ENCODE results near the gene C1RL. TPM values are rescaled to one million over a fixed set of nuclear protein-coding genes. Genes with fewer than 3 reads are reported as not detected.
A peak's percentile ranks its signal among the peaks of the same experiment; 100 is the strongest.

C1RL gene
- total RNA-seq (10 to 100 TPM in 1 of 2 donors, 1 to 10 TPM in 1; 8.0 to 22.6 TPM), polyA plus RNA-seq (ENCODE audit: insufficient read length in 2 of 2) (10 to 100 TPM in 1 of 2 donors, 1 to 10 TPM in 1; 9.4 to 11.4 TPM)
- long read RNA-seq, donor 1, partial matches to known transcripts = 0 of 3 reads
- long read RNA-seq, donor 1, other reads (novel, unspliced or antisense) = 0 of 3 reads
- long read RNA-seq, donor 2, partial matches to known transcripts = 0 of 2 reads
- long read RNA-seq, donor 2, other reads (novel, unspliced or antisense) = 0 of 2 reads
- long read RNA-seq, donor 3, partial matches to known transcripts = 0 of 1 reads
- long read RNA-seq, donor 3, other reads (novel, unspliced or antisense) = 0 of 1 reads
- long read RNA-seq, donor 4, transcript C1RL-201 (6 exons, 3,394 nt) = major isoform, 5 of 11 reads
- long read RNA-seq, donor 4, partial matches to known transcripts = 0 of 11 reads
- long read RNA-seq, donor 4, other reads (novel, unspliced or antisense) = 0 of 11 reads

GRCh38 chr12:7108796-7109571, at the start of gene C1RL:
TSS of gene C1RL (minus strand) at chr12:7109214. CDS start at chr12:7109180, 34 bp downstream.
- 0% methylated on average over 6 of the region's 23 CpGs for WGBS (ENCODE audit: insufficient coverage)
- peak within 1 kb of the TSS; percentile 48 for H3K4me3 ChIP-seq (ENCODE audit: low read depth, low read length)
- peak in 3 of 6 donors; percentile 59 to 90 (median 84) for DNase-seq (ENCODE audit: low read depth in 4 of 6, low spot score in 6 of 6)
- H3K27ac ChIP-seq (ENCODE audit: low read depth, low read length) = peak within 1 kb of the TSS; percentile 65
- peaks cover 15% of the 10 kb centered on the region for H3K4me1 ChIP-seq (ENCODE audit: control insufficient read depth, insufficient read depth, low read length)
- H3K27me3 ChIP-seq (ENCODE audit: control insufficient read depth, insufficient read depth, low read length) = no peaks in the 10 kb centered on the region
- no peaks in the 10 kb centered on the region for H3K36me3 ChIP-seq (ENCODE audit: control insufficient read depth, insufficient read depth, low read length)
- H3K9me3 ChIP-seq (ENCODE audit: control insufficient read depth, insufficient read depth, low read length) = no peaks in the 10 kb centered on the region

GRCh38 chr12:7157391-7157790, 48.4 kb upstream of the C1RL start:
- Histone ChIP-seq H3K36me3 (ENCODE audit: control insufficient read depth, insufficient read depth, low read length) (peaks cover 47% of the 10 kb centered on the region), H3K27ac (ENCODE audit: low read depth, low read length) (no peak overlapping the region), H3K9me3 (ENCODE audit: control insufficient read depth, insufficient read depth, low read length) (no peaks in the 10 kb centered on the region), H3K27me3 (ENCODE audit: control insufficient read depth, insufficient read depth, low read length) (no peaks in the 10 kb centered on the region), H3K4me1 (ENCODE audit: control insufficient read depth, insufficient read depth, low read length) (no peaks in the 10 kb centered on the region), H3K4me3 (ENCODE audit: low read depth, low read length) (no peak overlapping the region)
- WGBS (ENCODE audit: insufficient coverage) = 91% methylated on average over 15 of the region's 17 CpGs
- no peak for DNase-seq (ENCODE audit: low read depth in 4 of 6, low spot score in 6 of 6)

- no peak for DNase-seq (ENCODE audit: low read depth in 4 of 6, low spot score in 6 of 6)
- Histone ChIP-seq H3K4me3 (ENCODE audit: low read depth, low read length) (no peak overlapping the region), H3K9me3 (ENCODE audit: control insufficient read depth, insufficient read depth, low read length) (no peaks in the 10 kb centered on the region), H3K36me3 (ENCODE audit: control insufficient read depth, insufficient read depth, low read length) (peaks cover 47% of the 10 kb centered on the region), H3K27me3 (ENCODE audit: control insufficient read depth, insufficient read depth, low read length) (no peaks in the 10 kb centered on the region), H3K27ac (ENCODE audit: low read depth, low read length) (no peak overlapping the region), H3K4me1 (ENCODE audit: control insufficient read depth, insufficient read depth, low read length) (no peaks in the 10 kb centered on the region)
- 90% methylated on average over 22 of the region's 24 CpGs for WGBS (ENCODE audit: insufficient coverage)
These were observed 47.5 kb upstream of the C1RL start for GRCh38 chr12:7156259-7157197.

- Histone ChIP-seq H3K9me3 (ENCODE audit: control insufficient read depth, insufficient read depth, low read length) (no peaks in the 10 kb centered on the region), H3K36me3 (ENCODE audit: control insufficient read depth, insufficient read depth, low read length) (peaks cover 52% of the 10 kb centered on the region), H3K4me1 (ENCODE audit: control insufficient read depth, insufficient read depth, low read length) (no peaks in the 10 kb centered on the region), H3K27ac (ENCODE audit: low read depth, low read length) (no peak overlapping the region), H3K27me3 (ENCODE audit: control insufficient read depth, insufficient read depth, low read length) (no peaks in the 10 kb centered on the region), H3K4me3 (ENCODE audit: low read depth, low read length) (no peak overlapping the region)
- no peak for DNase-seq (ENCODE audit: low read depth in 4 of 6, low spot score in 6 of 6)
- 93% methylated on average over 8 of the region's 8 CpGs for WGBS (ENCODE audit: insufficient coverage)
These were observed 46.5 kb upstream of the C1RL start for GRCh38 chr12:7155471-7156034.

GRCh38 chr12:7154901-7155470, 46.0 kb upstream of the C1RL start:
- 86% methylated on average over 10 of the region's 12 CpGs for WGBS (ENCODE audit: insufficient coverage)
- H3K27ac ChIP-seq (ENCODE audit: low read depth, low read length) = no peak overlapping the region
- H3K9me3 ChIP-seq (ENCODE audit: control insufficient read depth, insufficient read depth, low read length) = no peaks in the 10 kb centered on the region
- H3K36me3 ChIP-seq (ENCODE audit: control insufficient read depth, insufficient read depth, low read length) = peaks cover 58% of the 10 kb centered on the region
- H3K4me3 ChIP-seq (ENCODE audit: low read depth, low read length) = no peak overlapping the region
- H3K4me1 ChIP-seq (ENCODE audit: control insufficient read depth, insufficient read depth, low read length) = no peaks in the 10 kb centered on the region
- no peaks in the 10 kb centered on the region for H3K27me3 ChIP-seq (ENCODE audit: control insufficient read depth, insufficient read depth, low read length)
- no peak for DNase-seq (ENCODE audit: low read depth in 4 of 6, low spot score in 6 of 6)

GRCh38 chr12:7154042-7154441, 45.0 kb upstream of the C1RL start:
- DNase-seq (ENCODE audit: low read depth in 4 of 6, low spot score in 6 of 6) = no peak
- Histone ChIP-seq H3K9me3 (ENCODE audit: control insufficient read depth, insufficient read depth, low read length) (no peaks in the 10 kb centered on the region), H3K27ac (ENCODE audit: low read depth, low read length) (no peak overlapping the region), H3K27me3 (ENCODE audit: control insufficient read depth, insufficient read depth, low read length) (no peaks in the 10 kb centered on the region), H3K4me1 (ENCODE audit: control insufficient read depth, insufficient read depth, low read length) (no peaks in the 10 kb centered on the region), H3K36me3 (ENCODE audit: control insufficient read depth, insufficient read depth, low read length) (peaks cover 61% of the 10 kb centered on the region), H3K4me3 (ENCODE audit: low read depth, low read length) (no peak overlapping the region)
- 87% methylated on average over 4 of the region's 6 CpGs for WGBS (ENCODE audit: insufficient coverage)

GRCh38 chr12:7152818-7153217, 43.8 kb upstream of the C1RL start:
- 94% methylated on average over 3 of the region's 4 CpGs for WGBS (ENCODE audit: insufficient coverage)
- Histone ChIP-seq H3K9me3 (ENCODE audit: control insufficient read depth, insufficient read depth, low read length) (no peaks in the 10 kb centered on the region), H3K27ac (ENCODE audit: low read depth, low read length) (no peak overlapping the region), H3K27me3 (ENCODE audit: control insufficient read depth, insufficient read depth, low read length) (no peaks in the 10 kb centered on the region), H3K4me1 (ENCODE audit: control insufficient read depth, insufficient read depth, low read length) (no peaks in the 10 kb centered on the region), H3K36me3 (ENCODE audit: control insufficient read depth, insufficient read depth, low read length) (peaks cover 58% of the 10 kb centered on the region), H3K4me3 (ENCODE audit: low read depth, low read length) (no peak overlapping the region)
- no peak for DNase-seq (ENCODE audit: low read depth in 4 of 6, low spot score in 6 of 6)

GRCh38 chr12:7151532-7151931, 42.5 kb upstream of the C1RL start:
- Histone ChIP-seq H3K4me1 (ENCODE audit: control insufficient read depth, insufficient read depth, low read length) (no peaks in the 10 kb centered on the region), H3K27ac (ENCODE audit: low read depth, low read length) (no peak overlapping the region), H3K36me3 (ENCODE audit: control insufficient read depth, insufficient read depth, low read length) (peaks cover 55% of the 10 kb centered on the region), H3K4me3 (ENCODE audit: low read depth, low read length) (no peak overlapping the region), H3K27me3 (ENCODE audit: control insufficient read depth, insufficient read depth, low read length) (no peaks in the 10 kb centered on the region), H3K9me3 (ENCODE audit: control insufficient read depth, insufficient read depth, low read length) (no peaks in the 10 kb centered on the region)
- no peak for DNase-seq (ENCODE audit: low read depth in 4 of 6, low spot score in 6 of 6)
- 94% methylated on average over 4 of the region's 6 CpGs for WGBS (ENCODE audit: insufficient coverage)
